Activated naive CD4-positive, alpha-beta T cell treated with anti-CD3 and anti-CD28 coated beads, Interleukin-2, amount 50 U/mL, for 16 hours (primary cell): ENCODE data around the gene PADI1.

ENCODE experiments used
- DNase-seq: peaks from one replicate; pipeline ENCODE4 v3.0.0-alpha.2; 2020

Gene PADI1

GRCh38 chr1:17244821-17245740 is 40.2 kb downstream of the PADI1 start:
- DNase-seq = no peak

- no peak for DNase-seq
These were observed 40.9 kb downstream of the PADI1 start for GRCh38 chr1:17245816-17246325.

- DNase-seq = no peak
These were observed 42.0 kb downstream of the PADI1 start for GRCh38 chr1:17246971-17247370.

GRCh38 chr1:17248781-17249180 is 43.9 kb downstream of the PADI1 start, which contains the start of gene PADI3:
PADI3 (plus strand) TSS chr1:17249098; CDS start chr1:17249138, 40 bp downstream.
- DNase-seq = no peak

DNA sequence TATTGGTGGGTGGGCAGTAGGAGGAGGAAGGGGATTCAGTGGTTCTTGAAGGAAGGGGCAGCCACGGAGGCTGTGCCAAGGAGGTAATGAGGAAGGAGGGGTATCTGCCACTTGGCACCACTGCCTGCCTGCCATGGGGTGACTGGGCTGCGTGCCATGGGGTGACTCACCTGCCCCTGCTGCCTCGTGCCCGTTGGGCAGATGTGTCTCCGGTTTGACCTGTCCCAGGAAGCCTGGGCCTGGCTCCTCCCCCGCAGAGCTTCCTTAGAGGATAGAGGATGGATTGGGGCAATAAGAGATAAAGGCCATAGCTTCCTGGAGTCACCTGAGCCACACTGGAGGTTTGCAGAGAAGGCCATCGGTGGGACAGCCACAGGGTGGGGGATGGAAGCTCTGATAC is 45.7 kb downstream of the PADI1 start:
- no peak for DNase-seq

GRCh38 chr1:17251246-17251645 is 46.3 kb downstream of the PADI1 start:
- DNase-seq = no peak

DNA sequence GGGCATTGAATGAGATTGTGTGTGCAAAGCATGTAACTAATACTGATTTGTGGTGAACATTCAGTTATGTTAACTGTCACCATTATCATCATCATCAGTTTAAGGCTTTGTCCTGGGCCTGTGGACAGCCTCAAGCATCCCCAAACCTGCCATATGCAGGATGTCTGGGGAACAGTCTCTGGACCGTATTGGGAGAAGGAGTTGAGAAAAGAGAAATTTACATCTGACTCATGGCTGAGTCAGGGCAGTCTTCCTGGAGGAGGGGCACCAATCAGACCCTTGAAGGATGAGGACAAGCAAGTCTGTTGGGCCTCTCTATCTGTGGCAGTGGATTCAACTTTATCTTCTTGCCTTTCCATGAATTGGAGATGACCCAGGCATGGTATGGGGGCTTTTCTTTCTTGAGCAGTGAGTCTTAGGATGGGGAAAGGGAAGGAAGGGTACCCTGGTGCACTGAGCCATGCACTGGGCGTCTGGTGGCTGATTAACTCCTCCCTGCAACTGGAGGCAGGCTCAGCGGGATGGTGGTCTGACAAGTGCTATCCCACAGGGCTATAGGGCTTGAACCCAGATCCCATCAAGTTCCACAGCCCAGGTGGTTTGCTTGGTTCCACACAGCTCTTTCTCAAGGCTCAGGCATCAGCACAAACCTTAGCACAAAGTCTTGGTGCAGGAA is 46.9 kb downstream of the PADI1 start:
- DNase-seq = no peak

GRCh38 chr1:17255336-17255735 is 50.4 kb downstream of the PADI1 start:
- no peak for DNase-seq

- DNase-seq = no peak
These were observed 53.3 kb downstream of the PADI1 start for GRCh38 chr1:17258116-17258757.

- DNase-seq = no peak
These were observed 53.8 kb downstream of the PADI1 start for GRCh38 chr1:17258758-17259130.

DNA sequence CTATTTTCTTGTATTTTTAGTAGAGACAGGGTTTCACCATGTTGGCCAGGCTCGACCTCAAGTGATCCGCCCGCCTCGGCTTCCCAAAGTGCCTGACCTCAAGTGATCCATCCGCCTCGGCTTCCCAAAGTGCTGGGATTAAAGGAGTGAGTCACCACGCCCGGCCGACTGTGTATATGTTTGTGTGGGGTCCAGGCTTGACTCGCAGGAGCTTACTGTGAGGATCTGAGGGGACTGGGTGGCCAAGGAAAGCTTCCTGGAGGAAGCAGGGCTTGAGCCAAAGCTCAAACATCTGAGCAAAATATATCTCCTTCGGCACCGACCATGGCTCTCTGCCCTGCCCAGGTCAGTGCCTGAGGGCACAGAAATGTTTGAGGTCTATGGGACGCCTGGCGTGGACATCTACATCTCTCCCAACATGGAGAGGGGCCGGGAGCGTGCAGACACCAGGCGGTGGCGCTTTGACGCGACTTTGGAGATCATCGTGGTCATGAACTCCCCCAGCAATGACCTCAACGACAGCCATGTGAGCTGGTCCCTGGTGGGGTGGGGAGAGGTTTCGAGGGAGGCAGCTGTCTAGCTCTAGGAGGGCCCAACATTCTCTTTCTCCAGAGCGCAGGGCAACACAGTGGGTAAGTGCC is 54.4 kb downstream of the PADI1 start:
- DNase-seq = no peak

GRCh38 chr1:17260264-17260663 is 55.3 kb downstream of the PADI1 start:
- DNase-seq = no peak

GRCh38 chr1:17260738-17261137 is 55.8 kb downstream of the PADI1 start:
- no peak for DNase-seq

DNA sequence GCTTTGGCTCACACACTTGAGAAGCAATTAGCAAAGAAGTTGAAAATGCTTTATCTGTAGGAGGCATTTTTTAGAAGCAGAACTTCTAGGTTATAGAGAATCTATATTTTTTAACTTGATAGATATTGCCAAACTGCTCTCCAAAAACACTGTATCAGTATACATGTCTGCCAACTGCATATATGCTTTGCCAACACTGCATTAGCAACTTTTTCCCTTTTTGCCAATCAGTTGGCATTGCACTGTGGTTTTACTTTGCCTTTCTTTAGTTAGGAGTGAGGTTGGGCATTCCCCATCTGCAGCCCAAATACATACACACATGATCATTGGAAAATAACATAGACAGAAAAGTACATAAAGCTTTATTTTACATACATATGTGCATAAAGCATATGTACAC is 59.0 kb downstream of the PADI1 start:
- no peak for DNase-seq

GRCh38 chr1:17264470-17264869 is 59.5 kb downstream of the PADI1 start:
- DNase-seq = no peak

GRCh38 chr1:17265162-17265561 is 60.2 kb downstream of the PADI1 start:
- DNase-seq = no peak

GRCh38 chr1:17265950-17266349 is 61.0 kb downstream of the PADI1 start:
- no peak for DNase-seq

- no peak for DNase-seq
These were observed 66.2 kb downstream of the PADI1 start for GRCh38 chr1:17270891-17271765.

DNA sequence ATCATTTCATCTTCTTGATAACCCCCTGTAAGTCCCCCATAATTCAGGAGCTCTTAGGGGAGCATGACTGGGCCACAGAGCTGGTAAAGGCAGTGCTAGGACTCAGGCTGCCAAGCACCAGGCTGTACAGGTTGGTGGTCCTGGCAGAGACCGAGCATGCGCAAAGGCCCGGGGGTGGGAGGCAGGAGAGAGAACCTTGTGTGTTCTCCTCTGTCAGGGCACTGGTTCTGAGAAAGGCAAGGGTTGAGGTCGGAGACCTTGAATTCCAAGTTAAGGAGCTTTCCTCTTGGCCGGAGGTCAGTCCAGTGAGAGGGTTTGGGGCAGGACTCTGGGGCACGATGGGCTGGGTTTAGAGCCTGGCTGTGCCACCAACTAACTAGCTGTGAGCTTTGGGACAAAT is 67.1 kb downstream of the PADI1 start:
- DNase-seq = no peak

- no peak for DNase-seq
These were observed 67.7 kb downstream of the PADI1 start for GRCh38 chr1:17272646-17273045.

- no peak for DNase-seq
These were observed 68.2 kb downstream of the PADI1 start for GRCh38 chr1:17273096-17273495.
